Stimulated activated naive B cell treated with anti-CD40 and anti-IgM and Interleukin-4, amounts not matched to agents 10 μg/mL and 1 μg/mL and 100 μg/mL, for 72 hours (primary cell): ENCODE measurements around the gene MAML2.

ENCODE experiments used
- ATAC-seq, 2 donors: fragments of 150-1000 bp; cut with Tn5 transposase; replicated peaks; 2 replicates each; pipeline ENCODE4 v1.10.0; 2021; ENCODE audit warnings: moderate library complexity in 1 of 2
- DNase-seq: peaks from one replicate; pipeline ENCODE4 v3.0.0; 2021
- H3K27ac Mint-ChIP-seq: one replicate; pipeline ENCODE4 v1.8.0; 2022; ENCODE audit warnings: mild to moderate bottlenecking, mixed read lengths
- H3K27me3 Mint-ChIP-seq, 2 donors: one replicate each; pipeline ENCODE4 v1.8.0; 2022; ENCODE audit warnings: mixed read lengths in 2 of 2
- H3K36me3 Mint-ChIP-seq, 2 donors: one replicate each; pipeline ENCODE4 v1.8.0; 2022; ENCODE audit warnings: mixed read lengths in 2 of 2, mild to moderate bottlenecking in 1 of 2
- H3K4me1 Mint-ChIP-seq, 2 donors: one replicate each; pipeline ENCODE4 v1.8.0; 2022; ENCODE audit warnings: mixed read lengths in 2 of 2, mild to moderate bottlenecking in 1 of 2
- H3K4me3 Mint-ChIP-seq, 2 donors: one replicate each; pipeline ENCODE4 v1.8.0; 2022; ENCODE audit warnings: mild to moderate bottlenecking in 2 of 2, mixed read lengths in 2 of 2, moderate library complexity in 1 of 2
- H3K9me3 Mint-ChIP-seq, 2 donors: one replicate each; pipeline ENCODE4 v1.8.0; 2022; ENCODE audit warnings: mixed read lengths in 2 of 2, mild to moderate bottlenecking in 1 of 2

MAML2 gene

GRCh38 chr11:96028746-96029145 is 314.2 kb downstream of the MAML2 start:
- DNase-seq: no peak
- Mint-ChIP-seq H3K9me3 (no peaks in the 10 kb centered on the region), H3K27ac (no peak overlapping the region), H3K27me3 (no peaks in the 10 kb centered on the region), H3K36me3 (peaks cover 7 to 17% of the 10 kb centered on the region in 2 donors), H3K4me3 (no peak overlapping the region), H3K4me1 (peaks cover 10 to 17% of the 10 kb centered on the region in 2 donors)
- ATAC-seq: peak in 1 of 2 donors; percentile 31

DNA sequence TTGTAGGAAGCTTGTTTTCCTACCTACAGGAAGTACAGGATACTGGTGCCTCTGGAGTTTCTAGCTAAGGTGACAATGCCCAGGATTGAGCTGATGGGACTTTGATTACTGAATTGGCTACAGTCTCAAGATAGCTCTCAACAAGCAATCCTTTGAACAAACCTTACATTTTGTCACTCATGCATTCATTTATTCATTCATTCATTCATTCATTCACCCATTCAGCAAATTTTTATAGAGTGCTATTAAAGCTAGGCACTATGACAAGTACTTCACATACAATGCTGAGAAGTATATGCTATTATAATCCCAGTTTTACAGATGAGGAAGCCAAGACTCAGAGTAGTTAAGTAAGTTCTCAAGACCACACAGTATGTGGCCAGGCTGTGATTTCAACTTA is 316.0 kb downstream of the MAML2 start:
- no peak overlapping the region for H3K4me3 Mint-ChIP-seq
- H3K4me1 Mint-ChIP-seq: peaks cover 5 to 10% of the 10 kb centered on the region in 2 donors
- no peak overlapping the region for H3K27ac Mint-ChIP-seq
- H3K9me3 Mint-ChIP-seq: no peaks in the 10 kb centered on the region
- DNase-seq: no peak
- H3K36me3 Mint-ChIP-seq: peaks cover 4 to 19% of the 10 kb centered on the region in 2 donors
- ATAC-seq: no peak
- H3K27me3 Mint-ChIP-seq: no peaks in the 10 kb centered on the region

DNA sequence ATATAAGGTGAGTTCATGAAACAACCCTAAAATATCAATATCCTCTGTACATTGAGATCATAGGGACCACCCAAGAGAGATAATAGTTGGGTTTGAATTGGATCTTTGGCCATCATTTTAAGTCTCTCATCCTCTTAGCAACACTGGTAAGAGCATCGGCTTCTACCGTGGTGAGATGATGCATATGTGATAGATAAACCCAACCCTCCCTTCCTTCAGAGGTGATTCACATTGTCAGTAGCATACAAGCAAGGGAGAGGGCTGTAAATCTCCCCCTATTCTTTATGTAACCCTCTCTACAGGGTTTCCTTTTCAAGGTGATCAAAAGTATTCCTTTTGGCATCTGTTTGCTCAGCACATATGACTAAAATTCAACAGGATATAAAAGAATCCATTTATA is 316.7 kb downstream of the MAML2 start:
- no peak for ATAC-seq

GRCh38 chr11:96024666-96025065 is 318.3 kb downstream of the MAML2 start:
- Mint-ChIP-seq H3K27ac (no peak overlapping the region), H3K36me3 (peaks cover 4 to 22% of the 10 kb centered on the region in 2 donors), H3K9me3 (no peaks in the 10 kb centered on the region), H3K4me1 (peaks cover 5 to 9% of the 10 kb centered on the region in 2 donors), H3K4me3 (no peak overlapping the region), H3K27me3 (no peaks in the 10 kb centered on the region)
- ATAC-seq: no peak
- no peak for DNase-seq

More for the DNA sequence above, 316.7 kb downstream of the MAML2 start:
- H3K27me3 Mint-ChIP-seq: no peaks in the 10 kb centered on the region
- H3K4me3 Mint-ChIP-seq: no peak overlapping the region
- H3K36me3 Mint-ChIP-seq: peaks cover 4 to 19% of the 10 kb centered on the region in 2 donors
- no peaks in the 10 kb centered on the region for H3K9me3 Mint-ChIP-seq
- peaks cover 5 to 10% of the 10 kb centered on the region in 2 donors for H3K4me1 Mint-ChIP-seq
- DNase-seq: no peak
- no peak overlapping the region for H3K27ac Mint-ChIP-seq

- no peaks in the 10 kb centered on the region for H3K9me3 Mint-ChIP-seq
- ATAC-seq: no peak
- H3K27ac Mint-ChIP-seq: no peak overlapping the region
- H3K4me3 Mint-ChIP-seq: no peak overlapping the region
- peaks cover 4 to 22% of the 10 kb centered on the region in 2 donors for H3K36me3 Mint-ChIP-seq
- H3K4me1 Mint-ChIP-seq: peaks cover 0 to 7% of the 10 kb centered on the region in 2 donors
- DNase-seq: no peak
- no peaks in the 10 kb centered on the region for H3K27me3 Mint-ChIP-seq
Measured at GRCh38 chr11:96023275-96023674, 319.7 kb downstream of the MAML2 start.

DNA sequence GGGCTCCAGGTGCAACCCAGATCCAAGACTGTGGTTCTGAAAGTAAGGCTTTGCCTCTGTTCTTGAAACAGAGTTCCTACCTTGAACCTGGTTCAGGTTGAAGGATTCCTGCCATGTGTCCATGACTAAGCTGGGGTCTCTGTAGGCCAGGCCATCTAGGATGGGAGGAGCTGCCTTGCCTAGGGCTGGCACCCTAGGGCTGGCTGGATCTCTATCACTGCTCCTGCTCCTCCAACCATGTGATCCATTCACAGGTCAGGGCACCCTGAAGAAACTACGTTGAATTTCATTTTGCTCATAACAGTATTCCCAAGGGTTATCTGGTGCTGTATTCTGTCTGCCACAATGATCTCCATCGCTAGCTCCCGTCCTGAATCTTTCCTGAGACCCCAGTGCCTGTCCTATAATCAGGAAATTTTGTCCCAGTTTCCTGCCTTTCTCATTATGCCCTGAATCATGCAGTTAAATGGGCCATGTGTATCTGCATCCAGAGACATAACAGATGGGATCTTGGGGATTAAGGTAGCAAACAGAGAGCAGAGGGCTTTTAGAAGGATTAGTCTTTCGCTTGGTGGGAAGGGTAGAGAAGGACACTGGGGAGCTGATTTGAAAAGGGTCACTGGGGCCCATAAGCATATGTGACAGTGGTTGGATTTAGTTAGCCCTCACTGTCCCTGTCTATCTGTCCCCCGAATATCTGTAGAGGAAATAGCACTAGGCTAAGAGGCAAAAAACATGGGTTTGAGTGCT is 320.9 kb downstream of the MAML2 start:
- no peak overlapping the region for H3K27ac Mint-ChIP-seq
- no peak for ATAC-seq

DNA sequence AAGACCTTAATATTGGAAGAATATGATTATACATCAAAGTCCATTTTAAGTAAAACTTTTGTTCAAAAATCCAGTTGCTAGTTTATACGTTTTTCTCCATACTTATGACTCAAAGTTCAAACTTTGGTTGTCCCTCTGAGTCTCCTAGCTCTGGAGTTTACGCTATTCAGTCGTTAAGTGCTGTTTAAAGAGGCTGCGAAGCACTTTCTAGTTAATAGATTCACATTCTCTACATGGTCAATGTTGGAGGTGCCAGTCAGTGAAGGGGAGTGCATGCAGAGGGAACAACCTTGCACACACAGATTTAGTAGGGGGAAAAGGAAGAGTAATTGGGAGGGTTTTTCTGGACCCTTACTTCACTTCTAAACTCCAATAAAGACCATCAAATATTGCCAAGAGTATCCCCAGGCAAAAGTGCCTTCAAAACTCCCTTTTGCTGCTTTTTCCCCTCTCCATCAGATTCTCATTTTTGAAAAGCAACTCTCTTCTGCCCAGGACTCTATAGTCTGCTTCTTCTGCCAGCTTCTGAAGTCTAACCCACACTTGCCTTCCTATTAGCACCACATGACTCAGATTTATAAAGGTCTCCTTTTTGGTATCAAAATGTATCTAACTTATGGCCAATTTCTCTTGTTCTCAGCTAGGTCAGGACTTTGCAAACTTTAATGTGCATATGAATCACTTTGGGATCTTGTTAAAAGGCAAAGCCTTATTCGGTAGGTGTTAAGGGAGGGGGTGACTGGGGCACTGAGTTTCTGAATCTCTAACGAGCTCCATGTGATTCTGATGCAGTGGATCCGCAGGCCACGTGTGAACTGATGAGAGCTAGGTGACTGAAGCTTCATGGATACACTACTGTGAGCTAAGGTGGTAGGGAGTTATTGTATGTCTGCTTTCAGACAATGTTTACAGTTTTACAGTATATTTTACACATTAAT is 322.9 kb downstream of the MAML2 start:
- ATAC-seq: no peak
- Mint-ChIP-seq H3K9me3 (no peaks in the 10 kb centered on the region), H3K27me3 (no peaks in the 10 kb centered on the region), H3K27ac (no peak overlapping the region), H3K4me3 (no peak overlapping the region), H3K4me1 (peaks cover 7 to 9% of the 10 kb centered on the region in 2 donors), H3K36me3 (peaks cover 2 to 14% of the 10 kb centered on the region in 2 donors)
- no peak for DNase-seq

More for the DNA sequence above, 320.9 kb downstream of the MAML2 start:
- Mint-ChIP-seq H3K4me3 (no peak overlapping the region), H3K4me1 (peaks cover 0 to 7% of the 10 kb centered on the region in 2 donors), H3K9me3 (no peaks in the 10 kb centered on the region), H3K27me3 (no peaks in the 10 kb centered on the region), H3K36me3 (peaks cover 2 to 14% of the 10 kb centered on the region in 2 donors)
- DNase-seq: no peak

DNA sequence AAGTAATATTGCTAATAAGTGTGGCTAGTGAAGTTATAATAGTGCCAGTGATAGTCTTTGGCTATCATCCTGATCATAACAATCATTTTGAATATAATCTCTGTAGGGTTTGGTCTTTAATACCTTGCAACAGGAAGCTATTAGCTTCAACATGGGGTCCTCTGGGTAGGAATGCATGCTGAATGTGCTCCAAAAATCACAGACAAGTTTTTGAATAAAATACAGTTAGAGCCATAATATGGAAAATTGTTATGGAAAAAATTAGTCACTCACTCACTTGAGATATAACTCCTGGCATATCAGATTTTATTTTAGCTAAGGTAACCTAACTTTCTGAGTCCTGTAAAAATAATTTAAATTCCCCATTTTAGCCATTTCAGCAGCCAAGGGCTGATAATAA is 323.7 kb downstream of the MAML2 start:
- H3K4me3 Mint-ChIP-seq: no peak overlapping the region
- peaks cover 2 to 14% of the 10 kb centered on the region in 2 donors for H3K36me3 Mint-ChIP-seq
- H3K4me1 Mint-ChIP-seq: peaks cover 10 to 12% of the 10 kb centered on the region in 2 donors
- no peak overlapping the region for H3K27ac Mint-ChIP-seq
- ATAC-seq (no peak), DNase-seq (no peak)
- H3K9me3 Mint-ChIP-seq: no peaks in the 10 kb centered on the region
- no peaks in the 10 kb centered on the region for H3K27me3 Mint-ChIP-seq

- H3K27ac Mint-ChIP-seq: no peak overlapping the region
- peaks cover 24 to 27% of the 10 kb centered on the region in 2 donors for H3K4me1 Mint-ChIP-seq
- ATAC-seq: no peak
- DNase-seq: no peak
- H3K27me3 Mint-ChIP-seq: no peaks in the 10 kb centered on the region
- H3K36me3 Mint-ChIP-seq: peaks cover 2 to 12% of the 10 kb centered on the region in 2 donors
- no peaks in the 10 kb centered on the region for H3K9me3 Mint-ChIP-seq
- no peak overlapping the region for H3K4me3 Mint-ChIP-seq
Measured at GRCh38 chr11:96017856-96018255, 325.1 kb downstream of the MAML2 start.

DNA sequence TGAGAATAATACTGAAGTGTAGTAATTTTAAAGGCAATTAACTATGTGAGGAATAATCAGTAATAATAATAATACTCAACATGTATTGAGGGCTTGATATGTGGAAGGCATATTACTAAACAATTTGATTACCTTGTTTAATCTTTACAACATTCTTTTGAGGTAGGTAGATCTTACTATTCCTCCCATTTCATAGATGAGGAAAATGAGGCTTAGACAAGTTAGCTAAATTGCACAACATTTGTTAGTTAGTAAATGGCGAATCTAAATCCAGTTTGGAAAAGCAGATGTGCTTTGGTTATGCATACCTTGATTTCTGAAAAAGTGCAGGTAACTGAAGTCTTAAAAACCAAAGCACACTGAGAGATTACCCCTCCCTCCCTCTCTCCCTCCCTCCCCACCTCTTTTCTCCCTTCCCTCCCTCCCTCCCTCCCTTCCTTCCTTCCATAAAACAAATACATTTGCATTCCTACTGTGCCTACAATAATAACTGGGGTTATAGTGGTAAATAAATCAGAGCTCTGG is 326.0 kb downstream of the MAML2 start:
- H3K4me1 Mint-ChIP-seq: peaks cover 30 to 35% of the 10 kb centered on the region in 2 donors
- no peak overlapping the region for H3K4me3 Mint-ChIP-seq

GRCh38 chr11:96015906-96016565 is 327.0 kb downstream of the MAML2 start:
- no peak for DNase-seq
- Mint-ChIP-seq H3K4me3 (no peak overlapping the region), H3K27ac (peak overlapping the region; percentile 72)

More for the DNA sequence above, 326.0 kb downstream of the MAML2 start:
- Mint-ChIP-seq H3K36me3 (peaks cover 0 to 3% of the 10 kb centered on the region in 2 donors), H3K9me3 (no peaks in the 10 kb centered on the region), H3K27me3 (no peaks in the 10 kb centered on the region), H3K27ac (no peak overlapping the region)
- DNase-seq: no peak
- ATAC-seq: no peak

DNA sequence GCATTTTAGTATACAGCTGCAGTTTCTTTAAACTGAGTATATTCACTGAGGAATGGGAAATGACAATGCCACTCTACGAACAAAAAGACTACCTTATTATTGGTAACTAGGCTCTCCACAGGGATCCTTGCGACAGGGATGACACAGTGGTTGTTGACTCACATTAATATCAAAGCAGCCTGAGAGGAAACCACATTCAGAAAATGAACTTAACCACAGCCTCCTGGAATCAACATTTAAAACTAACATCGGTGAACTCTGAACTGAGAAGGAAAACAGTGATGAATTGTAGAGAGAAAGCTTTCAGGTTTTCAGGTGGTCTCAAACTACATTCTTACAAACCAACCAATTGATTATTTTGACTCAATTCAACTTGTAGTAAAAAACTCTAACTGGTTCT is 328.8 kb downstream of the MAML2 start:
- DNase-seq (no peak), ATAC-seq (peak; percentile 38 to 52)
- Mint-ChIP-seq H3K36me3 (peaks cover 0 to 3% of the 10 kb centered on the region in 2 donors), H3K4me3 (peak overlapping the region in 1 of 2 donors; percentile 30), H3K27me3 (no peaks in the 10 kb centered on the region), H3K4me1 (peaks cover 30 to 48% of the 10 kb centered on the region in 2 donors), H3K27ac (peak overlapping the region; percentile 83), H3K9me3 (no peaks in the 10 kb centered on the region)

More at GRCh38 chr11:96015906-96016565, 327.0 kb downstream of the MAML2 start:
- Mint-ChIP-seq H3K27me3 (no peaks in the 10 kb centered on the region), H3K9me3 (no peaks in the 10 kb centered on the region), H3K4me1 (peaks cover 31 to 42% of the 10 kb centered on the region in 2 donors), H3K36me3 (peaks cover 0 to 3% of the 10 kb centered on the region in 2 donors)
- ATAC-seq: no peak

GRCh38 chr11:96013461-96014213 is 329.4 kb downstream of the MAML2 start:
- Mint-ChIP-seq H3K27ac (peak overlapping the region; percentile 83), H3K4me1 (peaks cover 30 to 48% of the 10 kb centered on the region in 2 donors), H3K36me3 (peaks cover 0 to 3% of the 10 kb centered on the region in 2 donors), H3K27me3 (no peaks in the 10 kb centered on the region), H3K9me3 (no peaks in the 10 kb centered on the region), H3K4me3 (peak overlapping the region; percentile 30 to 54)
- peak; percentile 7 for DNase-seq
- peak; percentile 34 to 44 for ATAC-seq
